Measurements from ENCODE around the gene COPS9.

The COPS9 gene

GRCh38 chr2:240136013-240136670 is at the start of gene COPS9:
Gene COPS9, minus strand, starts transcription at chr2:240136305. Its CDS starts 21 bp downstream, at chr2:240136284.
- DNase-seq, result peak; percentile 95

GRCh38 chr2:240184656-240185055 is 48.6 kb upstream of the COPS9 start:
- peak; percentile 16 for DNase-seq

GRCh38 chr2:240183875-240184590 is 47.9 kb upstream of the COPS9 start:
- peak; percentile 39 for DNase-seq

GRCh38 chr2:240183006-240183874 is 47.1 kb upstream of the COPS9 start:
- peak; percentile 31 for DNase-seq

GRCh38 chr2:240182476-240182875 is 46.4 kb upstream of the COPS9 start:
- peak; percentile 17 for DNase-seq

GRCh38 chr2:240182001-240182400 is 45.9 kb upstream of the COPS9 start:
- DNase-seq, result no peak

GRCh38 chr2:240179941-240180666 is 44.0 kb upstream of the COPS9 start:
- DNase-seq, result no peak

GRCh38 chr2:240179186-240179815 is 43.2 kb upstream of the COPS9 start:
- DNase-seq, result no peak

GRCh38 chr2:240178564-240178963 is 42.5 kb upstream of the COPS9 start:
- no peak for DNase-seq

- no peak for DNase-seq
Measured at GRCh38 chr2:240174496-240174895, 38.4 kb upstream of the COPS9 start.

- DNase-seq, result no peak
Measured at GRCh38 chr2:240172071-240172895, 36.2 kb upstream of the COPS9 start.

- DNase-seq, result no peak
Measured at GRCh38 chr2:240170883-240171282, 34.8 kb upstream of the COPS9 start.

- DNase-seq, result no peak
Measured at GRCh38 chr2:240170354-240170735, 34.2 kb upstream of the COPS9 start.

GRCh38 chr2:240169486-240170353 is 33.6 kb upstream of the COPS9 start:
- DNase-seq, result no peak

- DNase-seq, result no peak
Measured at GRCh38 chr2:240168546-240169361, 32.6 kb upstream of the COPS9 start.

GRCh38 chr2:240168041-240168440 is 31.9 kb upstream of the COPS9 start:
- no peak for DNase-seq

GRCh38 chr2:240167588-240167880 is 31.4 kb upstream of the COPS9 start:
- DNase-seq, result no peak

- no peak for DNase-seq
Measured at GRCh38 chr2:240166761-240167587, 30.9 kb upstream of the COPS9 start.

GRCh38 chr2:240166191-240166590 is 30.1 kb upstream of the COPS9 start:
- DNase-seq, result no peak
